Keratinocyte (primary cell): ENCODE data around the gene MICAL3. TPM values are rescaled to one million over a fixed set of nuclear protein-coding genes. Genes with fewer than 3 reads are reported as not detected.

Experiments
- DNase-seq: peaks from one replicate; pipeline ENCODE4 v3.0.0-alpha.2; 2011; ENCODE audit warnings: low read depth, missing footprints, low spot score
- FAIRE-seq: peaks from 2 replicates; lab custom pipeline; 2011; peaks lifted over from hg19 to GRCh38; lab: Jason Lieb, UNC
- H2AFZ ChIP-seq: 2 replicates; pipeline ENCODE4 v1.6.0; 2012; ENCODE audit warnings: low read length, control low read depth, inconsistent platforms; ENCODE audit not compliant: control insufficient read depth
- H3K27ac ChIP-seq: 2 replicates; pipeline ENCODE4 v1.5.1; 2011; ENCODE audit warnings: low read length; ENCODE audit not compliant: control insufficient read depth, insufficient read depth
- H3K27me3 ChIP-seq: 3 replicates; pipeline ENCODE4 v1.6.0; 2011; ENCODE audit warnings: low read length; ENCODE audit not compliant: control insufficient read depth, insufficient read depth; ENCODE audit errors: extremely low read depth
- H3K36me3 ChIP-seq, 2 experiments: 2 replicates in 1 of 2; 3 replicates in 1 of 2; pipeline ENCODE4 v1.5.1; 2011; ENCODE audit warnings: low read length in 2 of 2, mild to moderate bottlenecking in 1 of 2; ENCODE audit not compliant: control insufficient read depth in 2 of 2, insufficient read depth in 2 of 2; ENCODE audit errors: extremely low read depth in 1 of 2
- H3K4me1 ChIP-seq: 3 replicates; pipeline ENCODE4 v1.5.1; 2011; ENCODE audit warnings: low read length; ENCODE audit not compliant: control insufficient read depth, insufficient read depth; ENCODE audit errors: extremely low read depth
- H3K4me2 ChIP-seq: 3 replicates; pipeline ENCODE4 v1.6.0; 2011; ENCODE audit warnings: low read depth, low read length; ENCODE audit not compliant: control insufficient read depth, insufficient read depth; ENCODE audit errors: extremely low read depth
- H3K4me3 ChIP-seq, 3 experiments: fragments of 200-600 bp in 1 of 3; sonication (generic) in 1 of 3; 2 replicates in 2 of 3; 3 replicates in 1 of 3; pipeline ENCODE4 v1.5.1; 2011 to 2016; ENCODE audit warnings: low read length in 3 of 3, mild to moderate bottlenecking in 3 of 3, control low read depth in 2 of 3, inconsistent platforms in 1 of 3, low read depth in 1 of 3, mixed read lengths in 1 of 3, mixed run types in 1 of 3, moderate library complexity in 1 of 3; ENCODE audit not compliant: control insufficient read depth in 2 of 3, insufficient read depth in 2 of 3; ENCODE audit errors: extremely low read depth in 1 of 3
- H3K79me2 ChIP-seq: 2 replicates; pipeline ENCODE4 v1.6.0; 2012; ENCODE audit warnings: low read length; ENCODE audit not compliant: control insufficient read depth, insufficient read depth
- H3K9ac ChIP-seq: 3 replicates; pipeline ENCODE4 v1.6.0; 2011; ENCODE audit warnings: low read length; ENCODE audit not compliant: control insufficient read depth, insufficient read depth; ENCODE audit errors: extremely low read depth
- H3K9me1 ChIP-seq: 3 replicates; pipeline ENCODE4 v1.6.0; 2011; ENCODE audit warnings: low read length; ENCODE audit not compliant: control insufficient read depth, insufficient read depth; ENCODE audit errors: extremely low read depth
- H3K9me3 ChIP-seq: 2 replicates; pipeline ENCODE4 v1.5.1; 2012; ENCODE audit warnings: low read depth, low read length; ENCODE audit not compliant: control insufficient read depth
- H4K20me1 ChIP-seq: 3 replicates; pipeline ENCODE4 v1.6.0; 2011; ENCODE audit warnings: low read length; ENCODE audit not compliant: control insufficient read depth, insufficient read depth; ENCODE audit errors: extremely low read depth
- CTCF ChIP-seq, 3 experiments: IDR thresholded peaks in 1 of 3; conservative IDR thresholded peaks in 1 of 3; optimal IDR thresholded peaks in 1 of 3; 2 replicates in 2 of 3; 3 replicates in 1 of 3; pipeline versions ENCODE3 to v1.5.1; 2011; ENCODE audit warnings: low read length in 3 of 3, mild to moderate bottlenecking in 3 of 3, moderate library complexity in 2 of 3, control low read depth in 1 of 3, inconsistent platforms in 1 of 3; ENCODE audit not compliant: insufficient read depth in 2 of 3; ENCODE audit errors: extremely low read depth in 1 of 3
- EZH2 ChIP-seq: IDR thresholded peaks from one replicate; pipeline ENCODE4 v1.6.1; 2012; ENCODE audit warnings: inconsistent platforms, mild to moderate bottlenecking, low read length, moderate library complexity
- dilution Hi-C: fragments of 300-500 bp; cut with MboI; formaldehyde crosslinking; loops from one replicate; pipeline ENCODE4 v1.7.0; 2020; ENCODE audit warnings: low sequenced_read_pairs; ENCODE audit not compliant: extremely low pct_ligation_motif_present
- polyA plus RNA-seq, 5 experiments: library from polyadenylated mRNA; depleted of rRNA in 3 of 5; stranded (reverse) in 3 of 5; stranded (forward) in 1 of 5; unstranded in 1 of 5; fragments of >200 nt; gene quantifications; 1 replicate in 1 of 5; 2 replicates in 3 of 5; 3 replicates in 1 of 5; pipeline versions ENCODE4 v1.2.1 to v1.2.3, GENCODE V29; 2011 to 2012; ENCODE audit warnings: missing spikeins in 2 of 5, low read depth in 1 of 5, low replicate concordance in 1 of 5

The MICAL3 gene
- polyA plus RNA-seq, 1 donor (not counting 4 experiments of a cell fraction or from before 2014, with no cell fraction given): 27.9 TPM

GRCh38 chr22:18033204-18033998, 9.0 kb upstream of the MICAL3 start:
- Histone ChIP-seq H4K20me1 (no peaks in the 10 kb centered on the region), H3K4me2 (peak overlapping the region; percentile 95), H3K9me1 (no peaks in the 10 kb centered on the region), H3K27ac (peak overlapping the region; percentile 99), H3K36me3 (no peaks in the 10 kb centered on the region), H3K9me3 (no peaks in the 10 kb centered on the region), H3K27me3 (no peaks in the 10 kb centered on the region), H3K4me3 (no peak overlapping the region), H3K9ac (peak overlapping the region; percentile 84), H3K79me2 (no peaks in the 10 kb centered on the region), H3K4me1 (peaks cover 55% of the 10 kb centered on the region), H2AFZ (no peak overlapping the region)
- TF ChIP-seq CTCF (optimal IDR thresholded peaks at IDR 0.05 in 1 of 3, IDR thresholded peaks at IDR 0.05 in 1 of 3, conservative IDR thresholded peaks at IDR 0.05 in 1 of 3; ENCODE audit: extremely low read depth in 1 of 3, insufficient read depth in 2 of 3, low read length in 3 of 3) (peak in 1 of 3 experiments; percentile 11), EZH2 (no peak)
- dilution Hi-C loops: no loop called here
- peak; percentile 67 for FAIRE-seq
- no peak for DNase-seq

GRCh38 chr22:18032455-18033101, 8.2 kb upstream of the MICAL3 start:
- no peaks in the 10 kb centered on the region for H3K27me3 ChIP-seq
- H4K20me1 ChIP-seq: no peaks in the 10 kb centered on the region
- FAIRE-seq (no peak), DNase-seq (peak; percentile 92)
- no peak for TF ChIP-seq CTCF (optimal IDR thresholded peaks at IDR 0.05 in 1 of 3, IDR thresholded peaks at IDR 0.05 in 1 of 3, conservative IDR thresholded peaks at IDR 0.05 in 1 of 3; ENCODE audit: extremely low read depth in 1 of 3, insufficient read depth in 2 of 3, low read length in 3 of 3)
- TF ChIP-seq EZH2: no peak
- H3K9me1 ChIP-seq: no peaks in the 10 kb centered on the region
- H3K4me3 ChIP-seq: peak overlapping the region in 2 of 3 experiments; percentile 51 to 66
- dilution Hi-C loops: no loop called here
- no peaks in the 10 kb centered on the region for H3K9me3 ChIP-seq
- H3K4me1 ChIP-seq: peaks cover 51% of the 10 kb centered on the region
- peak overlapping the region; percentile 95 for H3K4me2 ChIP-seq
- peak overlapping the region; percentile 84 for H3K9ac ChIP-seq
- no peaks in the 10 kb centered on the region for H3K36me3 ChIP-seq
- H3K79me2 ChIP-seq: no peaks in the 10 kb centered on the region
- H2AFZ ChIP-seq: peak overlapping the region; percentile 37
- H3K27ac ChIP-seq: peak overlapping the region; percentile 99
